Stimulated activated CD8-positive, alpha-beta memory T cell treated with anti-CD3 and anti-CD28 coated beads, Interleukin-4, amount 100 ng/mL, for 24 hours (primary cell): ENCODE measurements around the gene PTMS.
"Not testable (repeated sequence)": the region's sequence is repeated elsewhere in the genome, so short reads cannot be mapped to it uniquely, and the experiment has no call there.

Experiments used
- DNase-seq: peaks from one replicate; pipeline ENCODE4 v3.0.0-alpha.2; 2020; ENCODE audit warnings: low read depth

The PTMS gene

GRCh38 chr12:6765634-6766581 lies at the start of gene PTMS:
PTMS (plus strand) TSS chr12:6766363; CDS start chr12:6766706, 343 bp downstream.
- DNase-seq: no peak

DNA sequence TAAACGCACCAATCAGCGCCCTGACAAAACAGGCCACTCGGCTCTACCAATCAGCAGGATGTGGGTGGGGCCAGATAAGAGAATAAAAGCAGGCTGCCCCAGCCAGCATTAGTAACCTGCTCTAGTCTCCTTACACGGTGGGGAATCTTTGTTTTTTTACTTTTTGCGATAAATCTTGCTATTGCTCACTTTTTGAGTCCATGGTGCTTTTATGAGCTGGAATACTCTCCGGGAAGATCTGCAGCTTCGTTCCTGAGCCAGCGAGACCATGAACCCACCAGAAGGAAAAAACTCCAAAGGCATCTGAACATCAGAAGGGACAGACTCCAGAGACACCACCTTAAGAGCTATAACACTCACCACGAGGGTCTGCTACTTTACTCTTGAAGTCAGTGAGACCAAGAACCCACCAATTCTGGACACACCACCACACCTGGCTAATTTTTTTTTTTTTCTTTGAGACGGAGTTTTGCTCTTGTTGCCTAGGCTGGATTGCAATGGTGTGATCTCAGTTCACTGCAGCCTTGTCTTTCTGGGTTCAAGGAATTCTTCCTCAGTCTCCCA lies 49.2 kb upstream of the PTMS start:
- no peak for DNase-seq

- no peak for DNase-seq
These were observed 43.3 kb upstream of the PTMS start for GRCh38 chr12:6722863-6723262.

GRCh38 chr12:6723607-6724408 lies 42.4 kb upstream of the PTMS start, which contains the start of gene COPS7A:
COPS7A (plus strand) TSS chr12:6724046; CDS start chr12:6724657, 611 bp downstream.
- peak; percentile 95 for DNase-seq

- no peak for DNase-seq
These were observed 41.8 kb upstream of the PTMS start for GRCh38 chr12:6724409-6724797.

GRCh38 chr12:6725350-6725749 lies 40.8 kb upstream of the PTMS start:
- DNase-seq: no peak

GRCh38 chr12:6729186-6729585 lies 37.0 kb upstream of the PTMS start:
- no peak for DNase-seq

- DNase-seq: no peak
These were observed 36.0 kb upstream of the PTMS start for GRCh38 chr12:6730169-6730568.

DNA sequence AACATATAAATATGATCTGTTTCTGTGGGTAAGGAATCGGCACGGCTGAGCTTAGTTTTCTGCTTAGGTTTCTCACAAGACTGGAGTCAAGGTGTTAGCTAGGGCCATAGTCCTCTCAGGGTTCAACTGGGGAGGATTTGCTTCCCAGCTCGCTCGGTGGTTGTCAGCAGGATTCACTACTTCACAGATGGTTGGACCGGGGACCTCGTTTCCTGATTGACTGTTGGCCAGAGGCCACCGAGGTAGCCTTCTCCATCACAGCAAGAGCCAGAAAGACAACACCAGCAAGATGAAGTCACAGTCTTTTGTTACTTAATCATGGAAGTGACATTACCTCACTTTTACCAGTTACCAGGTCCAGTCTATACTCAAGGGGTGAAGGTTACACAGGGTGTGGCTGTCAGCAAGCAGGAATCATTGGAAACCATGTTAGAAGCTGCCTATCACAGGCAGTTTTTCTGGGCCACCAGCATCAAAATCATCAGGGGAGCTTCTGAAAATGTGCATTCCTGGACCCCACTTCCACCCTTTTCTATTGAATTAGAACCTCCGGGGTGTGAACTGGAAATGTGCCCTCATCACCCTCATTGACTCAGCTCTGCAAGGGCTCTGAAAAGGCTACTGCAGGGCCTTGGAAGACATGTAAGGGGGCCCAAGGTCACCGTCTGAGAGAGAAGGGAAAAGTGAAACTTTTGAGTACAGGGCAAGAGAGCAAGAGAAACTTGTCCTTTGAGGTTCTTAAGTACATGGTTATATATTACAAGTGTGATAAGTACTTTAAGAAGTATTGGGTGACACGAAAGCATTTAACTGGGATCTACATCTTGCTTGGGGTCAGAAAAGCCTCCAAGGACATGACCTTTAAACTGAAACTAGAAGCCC lies 31.4 kb upstream of the PTMS start:
- DNase-seq: no peak

- no peak for DNase-seq
These were observed 30.5 kb upstream of the PTMS start for GRCh38 chr12:6735448-6736191.

DNA sequence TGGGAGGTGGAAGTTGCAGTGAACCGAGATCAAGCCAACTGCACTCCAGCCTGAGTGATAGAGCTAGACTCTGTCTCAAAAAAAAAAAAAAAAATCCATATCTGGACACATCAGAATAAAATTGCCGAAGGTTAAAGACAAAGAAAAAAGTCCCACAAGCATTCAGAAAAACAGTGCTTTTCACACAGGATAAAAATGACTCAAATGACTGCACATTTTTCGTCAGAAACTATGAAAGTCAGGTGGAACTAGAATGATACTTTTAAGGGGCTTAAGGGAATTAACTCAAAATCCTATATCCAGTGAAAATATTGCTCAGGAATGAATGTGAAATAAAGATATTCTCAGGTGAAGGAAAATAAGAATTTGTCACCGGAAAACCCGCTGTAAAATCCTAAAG lies 29.4 kb upstream of the PTMS start:
- DNase-seq: no peak

DNA sequence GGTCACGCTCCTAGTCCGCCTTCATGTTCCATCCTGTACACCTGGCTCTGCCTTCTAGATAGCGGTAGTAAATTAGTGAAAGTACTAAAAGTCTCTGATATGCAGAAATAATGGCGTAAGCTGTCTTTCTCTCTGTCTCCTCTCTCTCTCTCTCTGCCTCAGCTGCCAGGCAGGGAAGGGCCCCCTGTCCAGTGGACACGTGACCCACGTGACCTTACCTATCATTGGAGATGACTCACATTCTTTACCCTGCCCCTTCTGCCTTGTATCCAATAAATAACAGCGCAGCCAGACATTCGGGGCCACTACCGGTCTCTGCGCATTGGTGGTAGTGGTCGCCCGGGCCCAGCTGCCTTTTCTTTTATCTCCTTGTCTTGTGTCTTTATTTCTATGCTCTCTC lies 24.1 kb upstream of the PTMS start:
- DNase-seq: not testable (repeated sequence)

DNA sequence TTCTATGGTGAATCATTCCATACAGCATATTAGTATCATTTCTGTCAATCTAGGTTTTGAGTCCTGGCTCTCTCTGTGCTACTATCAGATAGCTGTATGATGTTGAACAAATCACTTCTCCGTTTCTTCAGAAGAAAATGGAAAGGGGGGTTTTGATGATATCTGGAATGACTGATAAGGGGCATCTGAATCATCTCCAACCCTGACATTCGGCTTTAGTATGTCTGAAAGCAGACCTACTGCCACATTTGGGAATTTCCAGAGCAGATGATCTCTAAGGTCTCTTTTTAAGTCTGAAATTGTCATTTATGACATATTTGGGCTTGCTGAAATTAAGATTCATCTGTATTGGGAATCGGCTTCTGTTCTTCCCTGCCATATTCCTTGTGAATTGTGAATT lies 23.3 kb upstream of the PTMS start:
- DNase-seq: no peak

DNA sequence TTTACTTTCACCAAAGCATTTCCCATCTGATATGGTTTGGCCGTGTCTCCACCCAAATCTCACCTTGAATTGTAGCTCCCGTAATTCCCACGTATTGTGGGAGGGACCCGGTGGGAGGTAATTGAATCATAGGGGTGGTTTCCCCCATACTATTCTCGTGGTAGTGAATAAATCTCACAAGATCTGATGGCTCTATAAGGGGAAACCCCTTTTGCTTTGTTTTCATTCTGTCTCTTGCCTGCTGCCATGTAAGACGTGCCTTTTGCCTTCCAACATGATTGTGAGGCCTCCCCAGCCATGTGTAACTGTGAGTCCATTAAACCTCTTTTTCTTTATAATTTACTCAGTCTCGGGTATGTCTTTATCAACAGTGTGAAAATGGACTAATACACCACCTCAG lies 22.9 kb upstream of the PTMS start:
- not testable (repeated sequence) for DNase-seq

DNA sequence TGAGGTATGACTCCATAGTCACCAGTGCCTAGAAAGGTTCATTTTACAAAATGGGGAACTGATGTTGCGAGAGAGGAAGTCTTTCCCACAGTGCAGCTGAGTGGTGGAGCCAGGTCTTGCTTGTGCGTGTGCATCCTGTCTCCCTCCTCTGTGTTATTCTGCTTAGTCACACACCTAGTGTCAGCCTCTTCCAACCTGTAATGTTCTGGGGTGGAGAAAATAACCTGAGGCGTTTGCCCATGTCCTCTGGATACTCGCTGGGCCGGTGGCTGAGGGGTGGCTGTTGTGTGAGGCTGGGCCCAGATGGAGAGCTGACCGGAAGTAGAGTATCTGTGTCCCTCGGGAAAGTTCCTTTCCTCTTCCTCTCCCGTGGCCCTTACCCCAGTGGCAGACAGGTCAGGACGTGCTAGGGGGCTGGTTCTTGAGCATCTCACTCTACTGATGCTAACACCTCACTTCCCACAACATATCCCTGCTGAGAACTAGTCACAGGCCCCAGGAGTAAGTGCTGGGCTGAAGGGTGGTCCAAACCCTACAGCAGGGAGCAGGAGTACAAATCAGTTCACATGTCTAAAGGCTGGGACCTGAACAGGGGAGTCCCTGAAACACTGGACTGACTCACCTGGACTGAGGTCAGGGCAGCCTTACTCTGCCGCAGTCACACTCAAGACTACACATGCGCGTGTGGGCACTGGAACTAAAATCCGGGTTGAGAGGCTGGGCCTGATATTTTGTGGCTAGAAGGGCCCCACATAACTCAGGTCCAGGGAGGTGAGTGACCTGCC lies 20.2 kb upstream of the PTMS start:
- no peak for DNase-seq

- no peak for DNase-seq
These were observed 18.9 kb upstream of the PTMS start for GRCh38 chr12:6747216-6747615.

GRCh38 chr12:6748761-6749160 lies 17.4 kb upstream of the PTMS start:
- no peak for DNase-seq

DNA sequence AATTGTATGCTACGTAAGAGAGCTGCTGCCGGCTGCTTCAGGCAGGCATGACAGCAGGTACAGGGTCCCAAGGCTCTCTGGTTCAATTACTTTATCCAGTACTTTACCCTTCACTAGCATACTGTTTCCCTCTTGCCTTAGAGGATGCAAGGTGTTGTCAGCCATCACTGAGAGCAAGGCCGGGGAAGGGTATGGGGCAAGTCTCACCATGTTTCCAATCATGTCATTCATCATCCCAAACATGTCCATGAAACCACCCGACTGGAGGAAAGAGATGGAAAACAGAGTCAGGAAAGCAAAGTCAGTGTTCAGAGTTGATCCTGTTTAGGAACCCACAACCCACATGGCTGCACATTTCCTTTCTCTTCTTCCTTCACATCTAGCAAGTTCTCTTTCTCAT lies 15.7 kb upstream of the PTMS start:
- no peak for DNase-seq

DNA sequence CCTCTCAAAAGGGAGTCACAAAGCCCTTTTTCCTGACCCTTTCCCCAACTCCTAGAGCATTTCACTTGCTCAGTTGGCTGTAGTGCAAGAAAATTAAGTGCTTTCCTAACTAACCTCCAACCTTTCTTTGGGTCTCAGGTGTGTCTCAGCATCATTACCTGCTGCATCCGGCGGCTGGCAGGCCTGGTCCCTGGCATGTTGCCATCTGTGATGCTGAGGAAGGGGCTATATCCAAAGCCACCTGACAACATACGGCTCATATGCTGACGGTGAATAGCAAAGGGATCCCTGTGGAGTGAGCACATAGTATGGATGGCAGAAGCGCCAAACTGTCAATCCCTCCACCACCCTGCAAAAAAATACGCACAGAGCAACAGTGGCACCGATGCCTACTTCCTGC lies 14.4 kb upstream of the PTMS start:
- DNase-seq: no peak
